Measurements from ENCODE around the gene DIP2C.
A peak's percentile ranks its signal among the peaks of the same experiment; 100 is the strongest.
"Not testable (repeated sequence)": the region's sequence is repeated elsewhere in the genome, so short reads cannot be mapped to it uniquely, and the experiment has no call there.

DIP2C gene

DNA sequence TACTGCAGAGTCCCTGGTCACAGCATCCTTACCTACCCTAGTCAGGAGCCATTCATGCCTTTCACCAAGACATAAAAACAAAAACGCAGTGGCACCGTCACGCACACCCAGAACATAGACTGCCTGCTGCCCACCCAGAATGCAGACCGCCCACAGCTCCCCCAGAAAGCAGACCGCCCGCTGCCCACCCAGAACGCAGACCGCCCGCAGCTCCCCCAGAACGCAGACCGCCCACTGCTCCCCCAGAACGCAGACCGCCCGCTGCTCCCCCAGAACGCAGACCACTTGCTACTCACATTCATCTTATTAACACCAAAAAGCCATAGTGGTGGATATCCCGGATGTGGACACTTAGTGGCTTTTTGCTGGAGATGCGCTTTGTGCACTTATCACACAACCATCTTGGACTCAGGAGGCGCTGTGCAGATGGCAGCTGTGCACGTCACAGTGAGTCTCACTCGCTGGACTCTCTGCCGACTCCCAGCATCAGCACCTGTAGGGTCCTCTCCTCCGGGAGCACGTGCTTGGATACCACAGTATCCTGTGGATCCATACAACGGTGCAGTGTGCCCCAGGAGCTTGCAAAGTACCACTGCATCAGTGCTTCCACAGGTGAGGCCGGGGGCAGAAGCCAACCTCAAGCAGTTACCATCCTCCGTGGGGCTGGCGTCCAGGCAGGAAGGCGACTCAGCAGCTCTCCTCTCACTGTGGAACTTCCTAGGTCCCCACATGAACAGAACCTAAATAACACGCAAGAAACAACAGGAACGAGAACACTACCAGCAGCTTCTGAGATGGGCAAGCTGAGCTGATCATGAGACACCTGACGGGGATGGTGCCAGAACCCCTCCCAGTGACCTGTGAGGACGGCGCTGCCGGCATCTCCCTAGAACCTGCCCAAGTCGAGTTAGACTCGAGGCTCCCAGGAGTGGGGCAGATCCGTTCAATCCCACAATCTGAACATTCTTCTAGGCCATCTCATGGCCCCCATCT lies 161.0 kb downstream of the DIP2C start:
- DNase-seq = no peak

DNA sequence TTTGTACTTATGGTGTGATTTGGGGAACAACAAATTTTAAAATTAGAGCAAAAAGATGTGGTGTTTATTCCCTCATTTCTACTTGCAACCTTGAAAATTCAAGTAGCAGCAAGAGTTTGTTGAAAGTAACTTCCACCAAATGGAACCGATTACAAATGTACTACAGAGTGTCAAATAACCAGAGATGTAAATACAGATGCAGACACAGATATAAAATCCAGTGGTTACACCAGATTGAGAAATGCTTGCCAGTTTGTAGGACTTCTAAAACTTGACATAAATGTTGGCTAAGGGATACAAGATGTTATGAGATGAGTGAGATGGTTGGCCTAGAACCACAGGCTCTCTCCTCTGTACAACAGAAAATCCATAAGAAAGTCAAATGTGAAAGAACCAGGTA lies 162.1 kb downstream of the DIP2C start:
- DNase-seq = no peak

DNA sequence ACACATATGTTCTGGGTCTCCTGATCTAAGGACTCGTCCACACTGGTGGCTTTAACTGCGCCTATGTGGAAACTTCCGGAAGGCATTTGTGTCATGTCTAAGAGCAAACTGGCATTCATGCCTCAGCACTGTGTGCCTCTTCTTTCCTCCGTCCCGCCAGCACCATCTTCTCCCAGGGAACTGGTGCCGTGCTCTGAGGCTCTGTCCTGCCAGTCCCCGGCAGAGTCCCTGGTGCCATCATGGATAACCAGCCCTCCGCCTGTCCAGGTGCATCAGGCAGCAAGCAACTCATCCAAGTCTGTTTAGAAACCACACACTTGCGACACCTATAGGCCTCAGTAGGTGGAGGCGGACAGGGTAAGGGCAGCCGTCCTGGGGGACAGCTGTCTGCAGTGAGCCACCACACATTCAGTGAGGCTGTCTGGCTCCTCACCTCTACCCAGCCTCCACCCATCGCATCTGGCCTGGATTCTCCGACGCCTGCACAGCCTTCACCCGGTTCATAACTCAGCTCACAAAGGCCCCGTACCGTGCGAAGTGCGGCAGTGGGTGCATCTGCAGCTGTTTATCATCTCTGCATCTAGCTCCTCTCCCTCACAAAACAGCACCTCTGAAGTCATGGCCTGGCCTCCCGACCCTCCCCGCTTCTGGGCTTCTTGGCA lies 162.7 kb downstream of the DIP2C start:
- DNase-seq = no peak

DNA sequence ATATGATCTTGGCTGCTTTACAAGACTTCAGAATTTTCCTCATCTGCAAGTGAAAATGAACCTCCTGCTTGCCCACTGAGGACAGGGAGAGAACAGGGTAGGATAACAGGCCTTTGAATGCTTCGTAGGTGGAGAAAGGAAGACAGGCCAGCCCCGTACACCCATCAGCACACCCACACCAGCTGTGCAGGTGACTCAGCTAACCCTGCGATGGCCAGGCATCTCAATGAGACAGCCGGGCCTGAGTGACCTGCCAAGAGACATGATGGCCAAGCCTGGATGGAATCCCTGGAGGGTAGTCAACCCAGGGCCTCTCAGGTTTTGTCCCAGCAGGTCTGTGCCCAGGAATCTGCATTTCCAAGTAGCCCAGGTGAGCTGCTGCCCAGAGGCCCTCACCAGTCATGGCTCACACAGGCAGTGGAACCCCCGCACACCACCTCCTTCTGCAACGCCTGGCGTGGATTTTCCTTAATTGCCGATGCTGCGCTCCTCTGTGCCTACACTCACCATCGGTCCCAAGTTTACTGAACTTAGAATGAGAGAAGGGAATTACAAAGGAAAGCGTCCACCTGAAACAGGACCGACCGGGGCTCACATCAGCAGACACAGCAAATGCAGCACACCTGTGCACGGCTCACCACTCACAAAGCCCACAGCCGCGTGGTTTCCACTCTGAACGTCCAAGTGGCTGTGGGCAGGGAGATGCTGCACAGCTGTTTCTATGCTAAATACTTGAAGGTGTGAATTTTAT lies 163.7 kb downstream of the DIP2C start:
- no peak for DNase-seq

DNA sequence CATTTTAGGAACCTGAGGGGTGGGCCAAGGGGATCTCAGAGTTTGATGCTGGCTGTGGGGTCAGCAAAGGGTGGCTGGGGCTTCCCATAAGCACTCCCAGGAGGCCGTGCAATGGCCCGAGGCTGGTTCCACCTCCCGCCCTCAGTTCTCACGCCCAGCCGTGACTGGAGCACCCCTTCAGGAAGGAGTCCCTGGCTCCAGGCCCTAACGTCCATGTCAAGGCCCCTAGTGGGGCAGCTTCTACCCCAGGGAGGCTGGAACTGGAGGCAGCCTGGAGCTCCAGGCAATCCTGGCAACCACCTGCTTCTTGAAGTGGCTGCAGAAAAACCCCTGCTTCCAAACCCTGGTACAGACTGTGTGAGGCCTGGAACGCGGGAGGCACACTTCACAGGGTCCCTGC lies 165.5 kb downstream of the DIP2C start:
- DNase-seq = no peak

DNA sequence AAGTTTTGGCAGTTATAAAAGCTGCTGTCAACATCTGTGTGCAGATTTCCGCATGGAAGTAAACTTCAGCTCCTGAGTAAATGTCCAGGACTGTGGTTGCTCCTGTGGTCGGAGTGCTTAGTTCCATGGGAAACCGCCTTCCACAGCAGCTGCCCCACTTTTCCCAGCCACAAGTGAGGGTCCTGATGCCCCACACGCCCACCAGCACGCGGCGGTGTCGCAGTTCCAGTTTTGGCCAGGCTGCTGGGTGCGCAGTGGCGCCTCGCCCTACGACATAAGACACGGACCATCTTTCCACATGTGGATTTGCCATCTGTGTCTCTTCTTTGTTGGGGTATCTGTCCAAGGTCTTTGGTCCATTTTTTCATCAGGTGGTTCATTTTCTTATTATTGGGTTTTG lies 167.1 kb downstream of the DIP2C start:
- no peak for DNase-seq

DNA sequence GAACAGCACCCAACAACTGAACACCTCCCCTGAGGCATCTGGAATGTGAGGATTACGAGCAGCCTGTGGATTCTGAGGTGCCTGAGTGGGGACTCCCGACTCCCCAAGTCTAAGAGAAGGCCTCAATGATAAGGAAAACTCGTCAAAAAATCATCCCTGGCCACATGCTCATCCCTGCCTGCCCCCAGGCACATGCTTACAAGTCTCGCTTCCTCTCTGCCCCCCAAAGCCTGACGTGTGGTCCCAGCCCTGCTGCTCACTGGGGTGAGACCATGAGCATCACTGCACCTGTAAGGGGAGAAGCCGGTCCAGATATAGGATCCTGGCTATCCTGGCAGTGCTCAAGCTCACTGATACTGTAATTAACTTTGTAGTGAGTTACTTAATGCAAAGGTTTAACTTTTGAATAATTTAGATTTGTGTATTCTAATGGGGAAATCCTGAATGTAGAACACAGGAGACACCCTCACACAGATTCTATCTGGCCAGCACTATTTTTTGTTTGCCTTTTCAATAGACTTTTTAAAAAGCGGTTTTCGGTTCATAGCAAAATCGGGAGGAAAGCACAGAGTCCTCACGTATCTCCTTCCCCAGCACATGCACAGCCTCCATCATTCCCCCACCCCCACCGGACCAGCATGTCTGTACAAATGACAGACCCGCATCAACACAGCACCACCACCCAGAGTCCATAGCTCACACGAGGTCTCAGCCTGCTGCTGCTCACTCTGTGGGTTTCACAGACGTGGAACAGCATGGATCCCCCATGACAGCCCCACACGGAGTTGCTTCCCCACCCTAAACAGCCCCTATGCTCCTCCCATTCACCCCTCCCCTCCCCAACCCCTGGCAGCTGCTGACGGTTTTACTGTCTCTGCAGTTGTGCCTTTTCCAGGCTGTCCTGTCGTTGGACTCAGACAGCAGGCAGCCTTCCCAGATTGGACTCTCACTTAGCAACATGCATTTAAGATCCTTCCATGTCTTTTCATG lies 167.9 kb downstream of the DIP2C start:
- no peak for DNase-seq

DNA sequence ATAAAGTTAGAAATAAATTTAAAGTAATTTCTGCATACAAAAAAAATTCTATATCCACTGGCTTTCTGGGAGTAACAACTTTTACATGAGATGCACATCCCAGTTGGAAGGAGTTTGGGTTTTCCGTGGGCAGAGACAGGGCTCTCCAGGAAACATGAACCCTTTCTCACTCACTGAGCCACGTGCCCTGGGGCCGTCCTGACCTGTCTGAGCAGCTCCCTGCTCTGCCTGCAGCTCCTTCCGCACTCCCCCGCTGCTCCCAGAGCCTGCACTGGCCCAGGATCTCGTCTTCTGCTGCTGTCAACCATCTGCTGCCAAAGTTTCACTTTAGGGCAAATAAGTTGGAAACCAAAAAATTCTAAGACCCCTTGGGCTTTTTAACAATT lies 169.1 kb downstream of the DIP2C start:
- no peak for DNase-seq

DNA sequence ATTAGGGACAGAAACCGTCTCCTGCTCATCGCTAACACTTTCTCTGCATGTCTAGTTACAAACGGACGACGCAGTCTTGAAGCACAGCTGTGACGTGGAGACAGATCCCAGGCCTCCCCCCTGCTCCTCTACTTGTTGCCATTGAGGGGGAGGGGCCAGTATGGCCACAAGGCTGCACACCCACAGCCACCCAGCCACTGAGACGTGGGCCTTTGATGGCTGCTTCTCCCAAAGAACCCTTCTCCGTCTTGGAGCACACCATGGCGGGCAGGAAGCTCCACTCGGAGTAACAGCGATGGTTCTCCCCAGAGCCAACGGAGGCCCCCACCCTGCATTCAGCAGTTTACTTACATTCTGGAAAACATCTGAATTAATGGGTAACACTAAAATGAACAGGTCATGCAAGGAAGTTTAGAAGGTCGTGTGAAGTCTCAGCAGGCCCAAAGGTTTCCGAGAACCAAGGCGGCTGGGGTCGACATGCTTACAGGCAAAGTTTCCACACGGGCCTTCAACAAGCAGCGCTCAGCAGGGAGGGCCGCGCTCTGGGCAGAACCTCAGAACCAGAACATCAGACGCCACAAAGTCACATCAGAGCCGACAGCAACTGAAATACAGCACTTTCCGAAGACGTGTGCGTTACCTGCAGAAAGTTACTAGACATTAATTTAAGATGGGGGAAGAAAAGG lies 169.6 kb downstream of the DIP2C start:
- no peak for DNase-seq

DNA sequence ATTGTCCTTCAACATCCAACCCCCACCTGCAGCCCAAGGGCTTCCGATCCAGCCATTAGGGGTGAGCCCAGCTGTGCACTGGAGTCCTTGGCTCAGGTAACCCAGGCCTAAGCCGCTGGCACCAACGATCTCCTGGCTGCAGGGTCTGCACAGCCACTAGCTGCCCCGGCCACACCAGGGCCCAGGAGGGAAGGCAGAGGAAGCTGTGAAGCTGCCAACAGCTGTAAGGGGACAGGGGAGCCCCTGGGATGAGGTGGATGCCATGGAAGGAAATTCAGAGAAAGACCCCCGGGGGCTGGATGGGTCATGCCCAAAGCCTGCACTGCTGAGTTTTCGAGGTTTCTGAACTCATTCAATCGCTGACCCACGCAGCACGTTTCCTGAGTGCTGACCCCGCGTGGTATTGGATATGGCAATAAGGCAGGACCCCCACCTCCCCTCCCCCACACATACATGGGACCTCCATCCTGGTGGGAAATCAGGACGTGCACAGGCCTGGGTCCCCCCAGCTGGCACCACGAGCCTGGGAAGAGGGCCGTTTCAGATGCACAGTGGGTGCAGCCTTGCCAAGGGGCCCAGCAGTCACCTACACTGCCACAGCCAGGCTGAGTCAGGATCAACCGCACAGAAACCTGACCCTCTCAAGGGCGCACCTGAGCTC lies 170.3 kb downstream of the DIP2C start:
- no peak for DNase-seq

DNA sequence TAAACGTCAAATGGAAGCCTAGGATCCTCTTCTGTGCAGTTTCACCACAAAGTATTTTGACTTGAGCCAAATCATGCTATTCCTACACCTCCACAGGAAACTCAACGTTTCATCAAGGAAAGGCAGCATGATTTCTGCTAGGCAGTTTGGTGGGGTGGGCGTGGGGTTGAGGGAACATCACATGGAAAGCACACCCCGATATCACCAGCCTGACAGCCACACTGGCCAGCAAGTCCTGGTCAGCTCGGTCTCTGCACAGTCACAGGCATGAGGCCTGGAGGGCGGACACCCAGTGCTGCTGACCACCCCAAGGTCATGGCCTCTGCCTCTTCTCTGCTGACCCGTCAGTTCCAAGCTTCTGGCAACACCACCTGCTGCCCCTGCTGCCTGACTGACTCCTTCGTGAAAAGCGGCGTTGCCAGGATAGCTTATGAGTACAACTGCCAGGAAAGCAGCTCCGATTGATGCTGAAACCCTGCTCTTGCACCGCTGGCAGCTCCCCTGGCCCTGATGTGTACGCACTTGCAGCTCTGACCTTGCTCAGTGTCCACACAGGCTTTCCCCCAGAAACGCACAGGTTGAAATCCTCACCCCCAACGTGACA lies 171.5 kb downstream of the DIP2C start:
- no peak for DNase-seq

DNA sequence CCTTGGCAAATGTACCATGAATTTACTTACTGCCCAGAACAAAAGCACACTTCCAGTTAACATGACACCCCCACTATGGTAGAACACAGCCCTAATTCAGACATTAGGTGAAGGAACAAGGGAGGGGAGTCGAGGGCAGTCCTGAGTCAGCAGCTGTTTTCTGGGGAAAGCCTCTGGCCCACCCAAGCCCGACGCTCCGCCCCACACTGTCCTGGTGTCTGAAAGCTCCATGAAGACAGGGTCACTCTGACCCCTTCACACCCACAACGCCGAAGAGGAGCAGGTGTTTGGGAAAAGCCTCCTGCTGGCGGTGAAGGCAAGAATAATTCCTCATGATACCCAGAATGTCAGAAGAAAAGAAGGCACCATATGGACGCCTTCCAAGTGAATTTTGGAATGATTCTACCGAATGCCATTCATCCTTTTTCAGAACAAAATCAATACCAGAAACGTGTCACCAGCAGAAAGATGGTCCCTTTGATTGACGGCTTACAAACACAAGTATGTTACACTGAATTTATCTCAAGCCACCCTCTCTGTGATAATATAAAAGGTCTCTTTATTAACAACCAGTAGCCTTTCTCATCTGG lies 172.1 kb downstream of the DIP2C start:
- DNase-seq = no peak

DNA sequence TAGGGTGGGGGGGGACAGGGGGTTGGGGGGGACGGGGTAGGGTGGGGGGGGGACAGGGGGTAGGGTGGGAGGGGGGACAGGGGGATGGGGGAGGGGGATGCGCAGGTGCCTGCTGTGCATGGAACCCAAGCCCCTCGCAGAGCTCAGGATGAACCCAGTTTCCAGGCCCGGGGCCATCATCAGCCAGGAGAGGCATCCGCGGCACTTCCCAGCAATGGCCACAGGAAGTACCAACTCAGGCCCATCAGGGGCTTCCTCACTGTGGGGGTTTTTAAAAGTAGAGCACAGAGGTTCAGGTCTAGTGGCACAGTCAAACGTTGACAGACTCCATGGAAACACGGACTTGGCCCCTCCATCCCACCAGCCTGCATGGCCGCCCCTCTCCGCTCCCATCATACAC lies 172.7 kb downstream of the DIP2C start:
- no peak for DNase-seq

DNA sequence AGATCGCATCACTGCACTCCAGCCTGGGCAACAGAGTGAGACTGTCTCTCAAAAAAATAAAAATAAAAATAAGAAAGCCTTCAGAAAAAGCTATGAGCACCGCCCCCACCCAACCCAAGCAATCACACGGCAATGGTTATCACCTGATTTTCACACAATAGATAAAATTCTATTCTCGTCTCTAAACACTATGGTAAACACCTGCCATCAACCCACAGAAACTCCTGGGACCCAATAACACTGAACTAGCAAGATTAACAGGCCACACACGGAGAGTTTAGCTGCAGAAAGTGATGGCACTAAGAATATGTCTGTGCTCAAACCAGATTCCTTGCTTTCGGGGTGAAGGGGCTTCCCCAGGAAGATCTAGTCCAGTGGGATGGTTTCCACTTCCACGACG lies 173.8 kb downstream of the DIP2C start:
- DNase-seq = no peak

DNA sequence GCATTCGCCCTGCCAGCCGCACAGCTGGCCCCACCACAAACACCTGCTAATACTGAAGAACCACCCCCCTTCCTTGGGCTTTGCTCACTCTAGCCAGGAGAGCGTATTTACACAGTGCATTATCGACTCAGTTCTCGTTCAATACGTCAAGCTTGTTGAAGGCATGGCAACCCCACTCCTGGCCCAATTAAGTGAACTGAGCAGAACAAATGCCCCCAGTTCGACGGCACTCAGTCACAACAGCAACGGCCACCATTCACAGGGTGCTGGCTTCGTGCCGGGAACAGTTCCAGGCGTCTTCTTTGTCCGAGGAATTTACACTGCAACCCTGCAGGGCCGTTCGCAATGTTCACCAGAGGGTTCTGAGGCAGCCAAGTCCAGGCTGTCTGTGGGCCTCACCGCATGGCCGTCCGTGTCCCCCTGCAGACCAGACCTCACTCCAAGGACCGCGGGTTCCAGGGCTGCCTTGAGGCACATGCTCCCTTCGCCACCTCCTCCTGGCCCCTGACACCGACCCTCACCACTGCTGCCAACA lies 175.3 kb downstream of the DIP2C start:
- DNase-seq = no peak

DNA sequence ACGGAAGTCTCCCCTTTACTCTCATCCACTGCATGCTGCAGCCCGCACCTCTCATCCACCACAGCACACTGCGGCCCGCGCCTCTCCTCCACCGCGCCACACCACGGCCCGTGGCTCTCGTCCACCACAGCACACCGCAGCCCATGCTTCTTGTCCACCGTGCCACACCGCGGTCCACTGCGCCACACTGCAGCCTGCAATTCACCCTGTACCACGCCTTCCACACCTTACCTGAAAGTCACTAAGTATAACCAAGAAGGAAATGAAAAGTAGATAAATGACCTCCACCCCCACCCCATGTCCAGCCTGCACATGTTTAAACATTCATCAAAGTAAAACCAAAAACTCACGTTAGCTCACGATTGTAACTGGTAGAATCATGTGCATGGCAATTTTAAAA lies 176.1 kb downstream of the DIP2C start:
- no peak for DNase-seq

DNA sequence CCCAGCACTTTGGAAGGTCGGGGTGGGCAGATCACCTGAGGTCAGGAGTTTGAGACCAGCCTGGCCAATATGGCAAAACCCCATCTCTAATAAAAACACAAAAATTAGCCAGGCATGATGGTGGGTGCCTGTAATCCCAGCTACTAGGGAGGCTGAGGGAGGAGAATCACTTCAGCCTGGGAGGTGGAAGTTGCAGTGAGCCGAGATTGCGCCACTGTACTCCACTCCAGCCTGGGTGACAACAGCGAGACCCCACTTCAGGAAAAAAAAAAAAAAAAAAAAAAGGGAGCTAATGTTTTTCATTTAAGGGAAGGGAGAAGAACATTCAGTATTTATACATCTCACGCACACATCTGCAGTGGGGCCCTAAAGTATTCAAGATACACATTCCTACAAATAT lies 176.8 kb downstream of the DIP2C start:
- not testable (repeated sequence) for DNase-seq

DNA sequence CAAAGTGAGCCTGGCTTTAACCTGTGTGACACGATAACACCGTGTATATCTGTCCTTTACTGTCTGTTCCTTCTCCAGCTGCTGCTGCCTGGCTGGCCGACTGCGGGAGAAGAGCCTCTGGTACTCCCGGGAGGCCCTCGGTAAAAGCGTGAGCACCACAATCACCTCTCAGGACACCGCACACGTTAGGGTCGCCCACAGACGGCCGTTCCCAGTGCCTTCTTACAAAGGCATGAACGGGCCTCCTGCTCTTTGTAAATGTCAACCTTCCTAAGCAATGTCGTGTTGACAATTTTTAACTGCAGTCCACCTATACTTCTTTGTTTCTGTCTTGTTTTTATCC lies 177.6 kb downstream of the DIP2C start:
- DNase-seq = no peak

DNA sequence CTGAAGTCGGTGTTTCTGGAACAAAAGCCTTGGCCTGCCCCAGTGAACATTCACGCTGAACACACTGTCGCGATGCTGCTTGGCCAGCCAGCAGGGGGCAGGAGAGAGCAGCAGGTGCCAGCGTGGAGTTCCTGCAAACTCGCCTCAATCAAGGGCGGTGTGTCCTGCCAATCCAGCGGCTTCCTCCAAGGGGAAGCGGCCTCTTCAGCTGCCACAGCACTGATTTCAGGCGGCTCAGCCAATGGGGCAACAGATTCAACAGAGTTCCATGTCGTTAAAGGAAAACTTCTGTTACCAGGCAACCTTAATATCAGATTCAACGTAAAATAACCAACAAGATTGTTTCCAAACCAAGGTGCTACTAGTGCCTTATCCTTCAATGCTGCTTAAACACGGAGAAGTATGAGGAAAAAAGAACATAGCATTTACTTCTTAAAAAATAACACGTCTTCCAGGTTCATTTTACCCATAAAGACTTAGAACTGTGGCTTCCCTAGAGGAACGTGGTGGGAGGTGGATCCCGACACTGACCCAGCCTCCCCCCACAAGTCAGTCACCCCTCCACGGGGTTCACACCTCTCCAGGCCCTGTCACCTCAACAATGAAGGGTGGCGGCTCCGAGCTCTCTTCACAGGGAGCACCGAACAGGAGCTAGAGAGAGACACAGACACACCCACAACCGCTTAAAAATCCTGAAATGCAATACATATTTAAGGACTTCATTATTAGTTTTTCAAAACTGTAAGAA lies 178.2 kb downstream of the DIP2C start:
- DNase-seq = peak; percentile 60 to 84
